Breast epithelium (tissue), 4 donors: ENCODE results near the gene FBXO31. TPM values are rescaled to one million over a fixed set of nuclear protein-coding genes. Genes with fewer than 3 reads are reported as not detected.

Experiments used
- DNase-seq, 2 donors: peaks; one replicate each; pipeline ENCODE4 v3.0.0-alpha.2; 2019; ENCODE audit warnings: low spot score in 2 of 2
- H3K27ac ChIP-seq, 2 donors: fragments of 200-600 bp; sonication (generic) in 1 of 2; one replicate each; pipeline ENCODE4 v1.5.1; 2016 to 2019; ENCODE audit warnings: mild to moderate bottlenecking in 1 of 2
- H3K27me3 ChIP-seq, 2 donors: fragments of 200-600 bp; sonication (generic) in 1 of 2; one replicate each; pipeline versions ENCODE4 v1.5.1 to v1.6.0; 2017 to 2019; ENCODE audit warnings: control low read depth in 1 of 2, mild to moderate bottlenecking in 1 of 2
- H3K36me3 ChIP-seq: fragments of 200-600 bp; one replicate; pipeline ENCODE4 v1.5.1; 2019
- H3K4me1 ChIP-seq, 2 donors: fragments of 200-600 bp; sonication (generic); one replicate each; pipeline ENCODE4 v1.5.1; 2016 to 2019; ENCODE audit warnings: control low read depth in 1 of 2
- H3K4me3 ChIP-seq, 3 donors: fragments of 200-600 bp; sonication (generic); 1 replicate in 2 of 3; 2 replicates in 1 of 3; pipeline ENCODE4 v1.5.1; 2016 to 2019; ENCODE audit warnings: mild to moderate bottlenecking in 3 of 3, moderate library complexity in 2 of 3
- H3K9me3 ChIP-seq, 2 donors: fragments of 200-600 bp; sonication (generic) in 1 of 2; one replicate each; pipeline ENCODE4 v1.5.1; 2016 to 2019; ENCODE audit warnings: control low read depth in 1 of 2
- CTCF ChIP-seq, 3 donors: fragments of 450-650 bp; IDR thresholded peaks; one replicate each; pipeline ENCODE4 v1.5.1; 2016 to 2017; ENCODE audit warnings: antibody characterized with exemption in 3 of 3, mild to moderate bottlenecking in 3 of 3, moderate library complexity in 3 of 3
- POLR2A ChIP-seq: fragments of 450-650 bp; IDR thresholded peaks from one replicate; pipeline ENCODE4 v1.6.1; 2016; ENCODE audit warnings: antibody characterized with exemption, mild to moderate bottlenecking, moderate library complexity
- POLR2AphosphoS5 ChIP-seq, 3 donors: sonication (generic); formaldehyde crosslinking; IDR thresholded peaks; one replicate each; pipeline ENCODE4 v1.6.1; 2017; ENCODE audit warnings: antibody characterized with exemption in 3 of 3
- intact Hi-C: fragments of 100-400 bp; cut with DNase I; formaldehyde crosslinking; loops from one replicate; pipeline ENCODE4 v1.15.1; 2023; ENCODE audit warnings: low total_unique reads
- total RNA-seq, 3 donors: library from RNA; depleted of rRNA; stranded (reverse); fragments of >200 nt; gene quantifications; one replicate each; pipeline ENCODE4 v1.1.0, GENCODE V29; 2016

The FBXO31 gene
- total RNA-seq, 3 donors from 2014 or later: 43.0 to 74.7 (median 67.4) TPM

DNA sequence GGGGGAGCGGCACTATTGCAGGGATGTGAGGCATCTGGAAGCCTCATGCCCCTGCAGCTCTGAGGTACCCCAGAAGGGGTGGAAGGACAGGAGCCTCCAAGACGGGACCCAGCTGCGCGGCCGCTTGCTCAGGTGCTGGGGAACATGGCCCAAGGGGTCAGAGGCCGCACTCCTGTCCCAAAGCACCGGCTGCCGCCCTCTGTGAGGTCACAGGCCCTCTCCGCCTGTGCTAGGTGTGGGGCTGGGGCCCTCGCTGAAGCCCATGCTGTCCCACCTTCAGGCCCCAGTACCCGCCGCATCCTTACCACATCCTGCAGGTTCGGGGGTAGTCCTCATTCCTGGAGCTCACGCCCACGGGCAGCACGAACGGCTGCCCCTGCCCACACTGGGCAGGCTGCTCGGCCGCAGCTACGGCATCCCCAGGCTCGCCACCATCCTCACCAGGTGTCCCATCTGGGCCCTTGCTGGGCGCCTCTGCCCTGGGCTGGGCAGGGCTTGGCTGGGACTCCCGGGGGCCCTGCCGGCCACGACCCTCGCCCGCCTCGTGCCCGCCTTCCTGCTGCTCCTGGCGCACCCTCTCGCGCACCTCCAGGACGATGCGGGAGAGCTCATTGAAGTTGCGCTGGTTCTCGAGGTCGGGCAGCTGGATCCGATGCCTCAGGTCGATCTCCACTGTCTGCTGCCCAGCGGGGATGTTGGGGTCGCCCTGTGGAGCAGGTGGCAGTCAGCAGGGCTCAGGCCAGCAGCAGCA, 49.8 kb downstream of the FBXO31 start:
- peak overlapping the region in 1 of 2 donors; percentile 20 for H3K27ac ChIP-seq
- no peak for DNase-seq
- no peaks in the 10 kb centered on the region for H3K4me1 ChIP-seq
- H3K36me3 ChIP-seq: peaks cover 12% of the 10 kb centered on the region
- TF ChIP-seq POLR2AphosphoS5 (IDR thresholded peaks at IDR 0.05): no peak
- no peak for TF ChIP-seq CTCF (IDR thresholded peaks at IDR 0.05)
- TF ChIP-seq POLR2A: no peak
- H3K27me3 ChIP-seq: no peaks in the 10 kb centered on the region
- no peak overlapping the region for H3K4me3 ChIP-seq
- intact Hi-C loops: no loop called here
- H3K9me3 ChIP-seq: no peaks in the 10 kb centered on the region

DNA sequence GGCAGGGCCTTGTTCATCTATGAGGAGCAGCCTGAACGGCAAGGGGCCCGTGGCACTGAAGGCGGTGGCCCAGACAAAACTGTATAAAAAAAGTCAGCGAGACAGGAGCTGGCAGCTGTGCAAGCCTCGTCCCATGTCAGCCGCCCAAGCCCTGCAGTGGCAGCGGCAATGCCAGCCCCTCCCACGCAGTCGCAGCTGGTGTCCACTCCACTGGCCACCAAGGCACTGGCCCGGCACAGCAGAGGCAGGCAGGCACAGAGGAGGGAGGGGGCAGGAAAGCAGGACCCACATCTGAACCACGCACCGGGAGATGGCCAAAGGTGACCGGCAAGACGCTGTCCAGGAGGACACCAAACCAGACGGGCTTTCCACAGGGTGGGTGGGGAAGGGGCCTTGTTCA, 50.5 kb downstream of the FBXO31 start:
- intact Hi-C loops: no loop called here
- Histone ChIP-seq H3K27me3 (no peaks in the 10 kb centered on the region), H3K9me3 (no peaks in the 10 kb centered on the region), H3K27ac (peak overlapping the region in 1 of 2 donors; percentile 20), H3K4me1 (no peaks in the 10 kb centered on the region), H3K36me3 (peaks cover 12% of the 10 kb centered on the region), H3K4me3 (no peak overlapping the region)
- DNase-seq: no peak
- TF ChIP-seq POLR2AphosphoS5 (IDR thresholded peaks at IDR 0.05) (no peak), POLR2A (no peak), CTCF (IDR thresholded peaks at IDR 0.05) (no peak)

- no peak for DNase-seq
- peak overlapping the region in 1 of 2 donors; percentile 20 for H3K27ac ChIP-seq
- TF ChIP-seq CTCF (IDR thresholded peaks at IDR 0.05) (no peak), POLR2AphosphoS5 (IDR thresholded peaks at IDR 0.05) (no peak), POLR2A (no peak)
- no peaks in the 10 kb centered on the region for H3K27me3 ChIP-seq
- no peaks in the 10 kb centered on the region for H3K9me3 ChIP-seq
- no peaks in the 10 kb centered on the region for H3K4me1 ChIP-seq
- peaks cover 12% of the 10 kb centered on the region for H3K36me3 ChIP-seq
- no peak overlapping the region for H3K4me3 ChIP-seq
- intact Hi-C loops: no loop called here
These were observed 51.4 kb downstream of the FBXO31 start for GRCh38 chr16:87332150-87332549.

DNA sequence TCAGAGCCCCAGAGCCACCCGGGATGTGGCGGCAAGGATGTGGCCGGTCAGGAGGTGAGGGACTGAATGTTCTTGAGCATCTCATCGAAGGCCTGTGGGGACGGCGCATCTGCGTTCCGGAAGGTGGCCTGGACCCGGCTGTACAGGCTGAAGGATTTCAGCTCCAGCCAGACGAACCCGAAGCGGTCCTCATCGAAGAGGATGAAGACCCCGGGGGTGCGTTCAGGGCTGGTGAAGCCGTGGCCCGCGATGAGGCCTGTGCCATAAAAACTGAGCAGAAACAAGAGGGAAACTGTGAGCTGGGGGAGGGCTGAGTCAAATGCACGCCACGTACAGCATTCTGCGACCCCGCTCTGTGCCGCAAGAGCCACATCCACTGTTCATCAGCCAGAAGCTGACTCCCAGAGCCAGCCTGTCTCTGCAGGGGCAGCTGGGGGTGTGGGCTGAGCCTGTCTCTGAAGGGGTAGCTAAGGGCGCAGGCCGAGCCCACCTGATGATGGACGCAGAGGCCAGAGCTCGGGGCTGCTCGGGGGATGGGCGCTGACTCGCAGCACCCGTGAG, 52.3 kb downstream of the FBXO31 start:
- H3K36me3 ChIP-seq: peaks cover 12% of the 10 kb centered on the region
- TF ChIP-seq POLR2AphosphoS5 (IDR thresholded peaks at IDR 0.05) (no peak), POLR2A (no peak), CTCF (IDR thresholded peaks at IDR 0.05) (no peak)

DNA sequence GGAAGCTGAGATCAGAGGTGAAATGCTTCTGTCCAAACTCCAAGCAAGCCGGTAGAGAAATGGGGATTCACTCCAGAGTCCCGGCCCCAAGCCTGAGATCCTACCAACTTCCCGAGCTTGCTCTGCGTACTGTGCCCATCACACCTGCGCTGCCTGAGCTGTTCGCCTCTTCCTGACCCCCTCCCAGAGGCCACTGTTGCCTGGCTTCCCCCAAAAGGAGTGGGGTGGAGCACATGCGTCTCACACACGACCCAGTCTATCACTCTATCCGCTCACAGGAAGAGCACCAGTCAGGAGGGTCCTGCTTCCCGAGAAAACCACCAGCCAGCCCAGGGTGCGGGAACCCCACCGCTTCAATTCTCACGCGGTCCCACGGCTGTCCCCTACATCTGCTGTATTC, 52.9 kb downstream of the FBXO31 start:
- Histone ChIP-seq H3K36me3 (peaks cover 12% of the 10 kb centered on the region), H3K27ac (peak overlapping the region in 1 of 2 donors; percentile 67), H3K27me3 (no peaks in the 10 kb centered on the region), H3K4me1 (no peaks in the 10 kb centered on the region), H3K4me3 (no peak overlapping the region), H3K9me3 (no peaks in the 10 kb centered on the region)
- intact Hi-C loops: no loop called here
- TF ChIP-seq POLR2A (no peak), CTCF (IDR thresholded peaks at IDR 0.05) (no peak), POLR2AphosphoS5 (IDR thresholded peaks at IDR 0.05) (no peak)
- DNase-seq: no peak

More for the DNA sequence above, 52.3 kb downstream of the FBXO31 start:
- Histone ChIP-seq H3K27me3 (no peaks in the 10 kb centered on the region), H3K9me3 (no peaks in the 10 kb centered on the region), H3K27ac (no peak overlapping the region), H3K4me1 (no peaks in the 10 kb centered on the region), H3K4me3 (no peak overlapping the region)
- intact Hi-C loops: no loop called here
- DNase-seq: no peak
